Placental epithelial cell (primary cell): ENCODE results near the gene MAPK6. TPM values are rescaled to one million over a fixed set of nuclear protein-coding genes. Genes with fewer than 3 reads are reported as not detected.

Experiments
- total RNA-seq: library from RNA; depleted of rRNA; stranded (reverse); fragments of >200 nt; gene quantifications from 2 replicates; pipeline ENCODE4 v1.2.3, GENCODE V29; 2012

The MAPK6 gene
- total RNA-seq, result 50.6 and 90.0 TPM in 2 replicates

GRCh38 chr15:52018693-52019393 is at the start of gene MAPK6:
Gene MAPK6 (plus strand): TSS chr15:52019219. CDS start chr15:52046461, 27,242 bp downstream.

GRCh38 chr15:51971375-51972133 is 47.5 kb upstream of the MAPK6 start, which contains the start of gene LEO1:
Gene LEO1 (minus strand): TSS chr15:51971778. CDS start chr15:51971745, 33 bp downstream.

Other genes with a start within 250 kb of the MAPK6 start
- gene TMOD3, start 189.6 kb upstream of the MAPK6 start, total RNA-seq, result 124 and 167 TPM in 2 replicates
- 17.7 and 18.8 TPM in 2 replicates for gene LEO1, start 47.4 kb upstream of the MAPK6 start, total RNA-seq
- 0.43 and 0.79 TPM in 2 replicates for gene BCL2L10, start 93.6 kb downstream of the MAPK6 start, total RNA-seq
- 51.4 and 63.3 TPM in 2 replicates for gene GNB5, start 172.2 kb downstream of the MAPK6 start, total RNA-seq